ENCODE measurements around the gene TTLL8. TPM values are rescaled to one million over a fixed set of nuclear protein-coding genes. Genes with fewer than 3 reads are reported as not detected.

The TTLL8 gene
- total RNA-seq, 1 donor = not detected

- no peak for TF ChIP-seq CTCF (IDR thresholded peaks at IDR 0.05; ENCODE audit: insufficient read depth, low read length)
- no peak for DNase-seq (ENCODE audit: low read depth)
- no peak overlapping the region for H3K4me3 ChIP-seq (ENCODE audit: low read depth, low read length)
Observed at GRCh38 chr22:49977578-49977977, 80.5 kb downstream of the TTLL8 start.

GRCh38 chr22:49976439-49977175, 81.5 kb downstream of the TTLL8 start:
- no peak for DNase-seq (ENCODE audit: low read depth)
- no peak overlapping the region for H3K4me3 ChIP-seq (ENCODE audit: low read depth, low read length)
- TF ChIP-seq CTCF (IDR thresholded peaks at IDR 0.05; ENCODE audit: insufficient read depth, low read length) = no peak

GRCh38 chr22:49975543-49976389, 82.3 kb downstream of the TTLL8 start:
- TF ChIP-seq CTCF (IDR thresholded peaks at IDR 0.05; ENCODE audit: insufficient read depth, low read length) = no peak

GRCh38 chr22:49973018-49973961, 84.8 kb downstream of the TTLL8 start:
- DNase-seq (ENCODE audit: low read depth) = peak; percentile 37
- H3K4me3 ChIP-seq (ENCODE audit: low read depth, low read length) = no peak overlapping the region
- no peak for TF ChIP-seq CTCF (IDR thresholded peaks at IDR 0.05; ENCODE audit: insufficient read depth, low read length)

More at GRCh38 chr22:49975543-49976389, 82.3 kb downstream of the TTLL8 start:
- no peak overlapping the region for H3K4me3 ChIP-seq (ENCODE audit: low read depth, low read length)
- DNase-seq (ENCODE audit: low read depth) = peak; percentile 25

- no peak for DNase-seq (ENCODE audit: low read depth)
- H3K4me3 ChIP-seq (ENCODE audit: low read depth, low read length) = no peak overlapping the region
- no peak for TF ChIP-seq CTCF (IDR thresholded peaks at IDR 0.05; ENCODE audit: insufficient read depth, low read length)
Observed at GRCh38 chr22:49972163-49973017, 85.7 kb downstream of the TTLL8 start.

All from fibroblast of the aortic adventitia (primary cell).